Keratinocyte (primary cell): ENCODE results near the gene LATS1. TPM values are rescaled to one million over a fixed set of nuclear protein-coding genes. Genes with fewer than 3 reads are reported as not detected.

Source experiments
- DNase-seq: peaks from one replicate; pipeline ENCODE4 v3.0.0-alpha.2; 2011; ENCODE audit warnings: low read depth, missing footprints, low spot score
- FAIRE-seq: peaks from 2 replicates; lab custom pipeline; 2011; peaks lifted over from hg19 to GRCh38; lab: Jason Lieb, UNC
- H2AFZ ChIP-seq: 2 replicates; pipeline ENCODE4 v1.6.0; 2012; ENCODE audit warnings: low read length, control low read depth, inconsistent platforms; ENCODE audit not compliant: control insufficient read depth
- H3K27ac ChIP-seq: 2 replicates; pipeline ENCODE4 v1.5.1; 2011; ENCODE audit warnings: low read length; ENCODE audit not compliant: control insufficient read depth, insufficient read depth
- H3K27me3 ChIP-seq: 3 replicates; pipeline ENCODE4 v1.6.0; 2011; ENCODE audit warnings: low read length; ENCODE audit not compliant: control insufficient read depth, insufficient read depth; ENCODE audit errors: extremely low read depth
- H3K36me3 ChIP-seq, 2 experiments: 2 replicates in 1 of 2; 3 replicates in 1 of 2; pipeline ENCODE4 v1.5.1; 2011; ENCODE audit warnings: low read length in 2 of 2, mild to moderate bottlenecking in 1 of 2; ENCODE audit not compliant: control insufficient read depth in 2 of 2, insufficient read depth in 2 of 2; ENCODE audit errors: extremely low read depth in 1 of 2
- H3K4me1 ChIP-seq: 3 replicates; pipeline ENCODE4 v1.5.1; 2011; ENCODE audit warnings: low read length; ENCODE audit not compliant: control insufficient read depth, insufficient read depth; ENCODE audit errors: extremely low read depth
- H3K4me2 ChIP-seq: 3 replicates; pipeline ENCODE4 v1.6.0; 2011; ENCODE audit warnings: low read depth, low read length; ENCODE audit not compliant: control insufficient read depth, insufficient read depth; ENCODE audit errors: extremely low read depth
- H3K4me3 ChIP-seq, 3 experiments: fragments of 200-600 bp in 1 of 3; sonication (generic) in 1 of 3; 2 replicates in 2 of 3; 3 replicates in 1 of 3; pipeline ENCODE4 v1.5.1; 2011 to 2016; ENCODE audit warnings: low read length in 3 of 3, mild to moderate bottlenecking in 3 of 3, control low read depth in 2 of 3, inconsistent platforms in 1 of 3, low read depth in 1 of 3, mixed read lengths in 1 of 3, mixed run types in 1 of 3, moderate library complexity in 1 of 3; ENCODE audit not compliant: control insufficient read depth in 2 of 3, insufficient read depth in 2 of 3; ENCODE audit errors: extremely low read depth in 1 of 3
- H3K79me2 ChIP-seq: 2 replicates; pipeline ENCODE4 v1.6.0; 2012; ENCODE audit warnings: low read length; ENCODE audit not compliant: control insufficient read depth, insufficient read depth
- H3K9ac ChIP-seq: 3 replicates; pipeline ENCODE4 v1.6.0; 2011; ENCODE audit warnings: low read length; ENCODE audit not compliant: control insufficient read depth, insufficient read depth; ENCODE audit errors: extremely low read depth
- H3K9me1 ChIP-seq: 3 replicates; pipeline ENCODE4 v1.6.0; 2011; ENCODE audit warnings: low read length; ENCODE audit not compliant: control insufficient read depth, insufficient read depth; ENCODE audit errors: extremely low read depth
- H3K9me3 ChIP-seq: 2 replicates; pipeline ENCODE4 v1.5.1; 2012; ENCODE audit warnings: low read depth, low read length; ENCODE audit not compliant: control insufficient read depth
- H4K20me1 ChIP-seq: 3 replicates; pipeline ENCODE4 v1.6.0; 2011; ENCODE audit warnings: low read length; ENCODE audit not compliant: control insufficient read depth, insufficient read depth; ENCODE audit errors: extremely low read depth
- EZH2 ChIP-seq: IDR thresholded peaks from one replicate; pipeline ENCODE4 v1.6.1; 2012; ENCODE audit warnings: inconsistent platforms, mild to moderate bottlenecking, low read length, moderate library complexity
- dilution Hi-C: fragments of 300-500 bp; cut with MboI; formaldehyde crosslinking; loops from one replicate; pipeline ENCODE4 v1.7.0; 2020; ENCODE audit warnings: low sequenced_read_pairs; ENCODE audit not compliant: extremely low pct_ligation_motif_present
- polyA plus RNA-seq, 5 experiments: library from polyadenylated mRNA; depleted of rRNA in 3 of 5; stranded (reverse) in 3 of 5; stranded (forward) in 1 of 5; unstranded in 1 of 5; fragments of >200 nt; gene quantifications; 1 replicate in 1 of 5; 2 replicates in 3 of 5; 3 replicates in 1 of 5; pipeline versions ENCODE4 v1.2.1 to v1.2.3, GENCODE V29; 2011 to 2012; ENCODE audit warnings: missing spikeins in 2 of 5, low read depth in 1 of 5, low replicate concordance in 1 of 5
- small RNA-seq, 3 experiments: library from RNA; depleted of rRNA; stranded (forward); fragments of <200 nt; gene quantifications; one replicate each; pipeline ENCODE3, GENCODE V24; 2012; ENCODE audit warnings: low read depth in 3 of 3, low replicate concordance in 1 of 3; ENCODE audit not compliant: insufficient read length in 3 of 3
- TF ChIP-seq, protein P1 (sequence below), 3 experiments: IDR thresholded peaks in 1 of 3; conservative IDR thresholded peaks in 1 of 3; optimal IDR thresholded peaks in 1 of 3; 2 replicates in 2 of 3; 3 replicates in 1 of 3; pipeline versions ENCODE3 to v1.5.1; 2011; ENCODE audit warnings: low read length in 3 of 3, mild to moderate bottlenecking in 3 of 3, moderate library complexity in 2 of 3, control low read depth in 1 of 3, inconsistent platforms in 1 of 3; ENCODE audit not compliant: insufficient read depth in 2 of 3; ENCODE audit errors: extremely low read depth in 1 of 3

The LATS1 gene
- polyA plus RNA-seq, 1 donor (not counting 4 experiments of a cell fraction or from before 2014, with no cell fraction given) = 11.3 TPM

DNA sequence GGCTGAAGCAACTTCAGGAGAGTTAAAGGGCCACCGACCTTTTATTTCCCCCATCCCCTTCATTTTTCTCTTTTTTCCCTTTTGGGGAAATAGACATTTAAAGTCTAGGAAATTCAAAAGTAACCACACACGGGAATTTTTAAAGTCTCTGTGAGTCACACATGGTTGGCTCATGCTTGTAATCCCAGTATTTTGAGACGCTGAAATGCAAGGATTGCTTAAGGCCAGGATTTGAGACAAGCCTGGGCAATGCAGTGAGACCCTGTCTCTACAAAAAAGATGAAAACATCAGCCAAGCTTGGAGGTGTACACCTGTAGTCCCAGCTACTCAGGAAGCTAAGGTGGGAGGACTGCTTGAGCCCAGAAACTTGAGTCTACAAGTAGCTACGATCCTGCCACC, 103.6 kb downstream of the LATS1 start:
- TF ChIP-seq EZH2 = no peak
- TF ChIP-seq, protein P1, sequence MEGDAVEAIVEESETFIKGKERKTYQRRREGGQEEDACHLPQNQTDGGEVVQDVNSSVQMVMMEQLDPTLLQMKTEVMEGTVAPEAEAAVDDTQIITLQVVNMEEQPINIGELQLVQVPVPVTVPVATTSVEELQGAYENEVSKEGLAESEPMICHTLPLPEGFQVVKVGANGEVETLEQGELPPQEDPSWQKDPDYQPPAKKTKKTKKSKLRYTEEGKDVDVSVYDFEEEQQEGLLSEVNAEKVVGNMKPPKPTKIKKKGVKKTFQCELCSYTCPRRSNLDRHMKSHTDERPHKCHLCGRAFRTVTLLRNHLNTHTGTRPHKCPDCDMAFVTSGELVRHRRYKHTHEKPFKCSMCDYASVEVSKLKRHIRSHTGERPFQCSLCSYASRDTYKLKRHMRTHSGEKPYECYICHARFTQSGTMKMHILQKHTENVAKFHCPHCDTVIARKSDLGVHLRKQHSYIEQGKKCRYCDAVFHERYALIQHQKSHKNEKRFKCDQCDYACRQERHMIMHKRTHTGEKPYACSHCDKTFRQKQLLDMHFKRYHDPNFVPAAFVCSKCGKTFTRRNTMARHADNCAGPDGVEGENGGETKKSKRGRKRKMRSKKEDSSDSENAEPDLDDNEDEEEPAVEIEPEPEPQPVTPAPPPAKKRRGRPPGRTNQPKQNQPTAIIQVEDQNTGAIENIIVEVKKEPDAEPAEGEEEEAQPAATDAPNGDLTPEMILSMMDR (optimal IDR thresholded peaks at IDR 0.05 in 1 of 3, IDR thresholded peaks at IDR 0.05 in 1 of 3, conservative IDR thresholded peaks at IDR 0.05 in 1 of 3; ENCODE audit: extremely low read depth in 1 of 3, insufficient read depth in 2 of 3, low read length in 3 of 3) = no peak
- dilution Hi-C loops = no loop called here

DNA sequence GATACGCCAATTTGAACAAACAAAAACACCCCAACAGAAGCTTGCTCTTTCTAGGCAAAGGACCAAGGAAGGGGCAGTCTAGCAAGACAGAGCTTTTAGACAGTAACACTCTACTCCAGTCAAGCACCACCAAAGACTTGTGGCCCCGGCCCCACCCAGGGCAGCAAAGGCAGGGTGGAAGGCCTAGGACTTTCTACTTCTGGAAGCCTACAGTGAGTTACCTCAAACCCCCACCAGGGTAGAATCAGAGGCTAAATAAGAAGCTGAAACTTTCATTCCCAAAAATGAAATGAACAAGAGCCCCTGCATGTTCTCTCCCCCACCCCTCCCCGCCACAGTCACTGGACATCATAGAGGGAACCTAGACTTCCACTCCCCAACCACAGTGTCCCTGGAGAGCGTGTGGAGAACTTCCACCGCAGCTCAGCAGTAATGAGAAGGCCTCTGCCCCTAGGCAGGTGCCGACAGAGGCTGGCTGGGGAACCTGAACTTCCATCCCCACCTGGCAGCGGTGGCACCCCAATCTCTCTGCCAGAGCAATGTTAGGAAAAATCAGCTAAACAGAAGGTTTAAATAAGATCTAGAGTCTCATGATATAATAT, 109.4 kb downstream of the LATS1 start:
- FAIRE-seq (no peak), DNase-seq (no peak)
- no peak overlapping the region for H3K4me3 ChIP-seq
- H3K9me3 ChIP-seq = no peaks in the 10 kb centered on the region
- H2AFZ ChIP-seq = no peak overlapping the region
- H3K27ac ChIP-seq = no peak overlapping the region
- no peaks in the 10 kb centered on the region for H3K79me2 ChIP-seq
- H3K4me2 ChIP-seq = no peak overlapping the region
- H3K36me3 ChIP-seq = peaks cover 3 to 8% of the 10 kb centered on the region in 2 experiments
- no peaks in the 10 kb centered on the region for H3K9me1 ChIP-seq
- dilution Hi-C loops = no loop called here
- H3K9ac ChIP-seq = no peak overlapping the region
- no peaks in the 10 kb centered on the region for H3K4me1 ChIP-seq
- TF ChIP-seq, protein P1 (optimal IDR thresholded peaks at IDR 0.05 in 1 of 3, IDR thresholded peaks at IDR 0.05 in 1 of 3, conservative IDR thresholded peaks at IDR 0.05 in 1 of 3; ENCODE audit: extremely low read depth in 1 of 3, insufficient read depth in 2 of 3, low read length in 3 of 3) = no peak
- no peak for TF ChIP-seq EZH2
- H3K27me3 ChIP-seq = no peaks in the 10 kb centered on the region
- no peaks in the 10 kb centered on the region for H4K20me1 ChIP-seq

More for the DNA sequence above, 103.6 kb downstream of the LATS1 start:
- Histone ChIP-seq H3K27me3 (no peaks in the 10 kb centered on the region), H3K27ac (peak overlapping the region; percentile 40), H3K79me2 (peaks cover 4% of the 10 kb centered on the region), H3K4me3 (no peak overlapping the region), H3K9me3 (no peaks in the 10 kb centered on the region), H3K9ac (no peak overlapping the region), H2AFZ (no peak overlapping the region), H3K4me1 (peaks cover 12% of the 10 kb centered on the region), H3K36me3 (peaks cover 0 to 3% of the 10 kb centered on the region in 2 experiments), H3K9me1 (no peaks in the 10 kb centered on the region), H4K20me1 (no peaks in the 10 kb centered on the region), H3K4me2 (peak overlapping the region; percentile 35)
- FAIRE-seq = peak; percentile 67
- DNase-seq = peak; percentile 11

Small RNAs within 50 kb of the gene (small RNA-seq; reads per million reads assigned to genes)
- gene RF00019 = 0 reads per million in 3 experiments

Other genes starting within 250 kb of the LATS1 start
- 0.03 to 0.04 TPM in 2 of 3 replicates, not detected in the other for gene ZC3H12D, start 233.1 kb downstream of the LATS1 start, polyA plus RNA-seq
- gene PPIL4, start 172.1 kb downstream of the LATS1 start, polyA plus RNA-seq = 6.0 to 14.0 TPM (median 6.9 TPM) in 3 replicates
- 16.4 to 29.7 TPM (median 28.9 TPM) in 3 replicates for gene GINM1, start 151.7 kb downstream of the LATS1 start, polyA plus RNA-seq
- gene KATNA1, start 69.4 kb downstream of the LATS1 start, polyA plus RNA-seq = 23.0 to 36.8 TPM (median 24.1 TPM) in 3 replicates
- 24.0 to 33.8 TPM (median 30.2 TPM) in 3 replicates for gene NUP43, start 28.4 kb upstream of the LATS1 start, polyA plus RNA-seq
- gene PCMT1, start 31.6 kb upstream of the LATS1 start, polyA plus RNA-seq = 126 to 178 TPM (median 167 TPM) in 3 replicates
- 26.4 to 49.2 TPM (median 31.1 TPM) in 3 replicates for gene LRP11, start 146.3 kb upstream of the LATS1 start, polyA plus RNA-seq
- 8.4 to 24.9 TPM (median 14.0 TPM) in 3 replicates for gene RAET1E, start 180.0 kb upstream of the LATS1 start, polyA plus RNA-seq
- 12.1 to 38.8 TPM (median 16.4 TPM) in 3 replicates for gene RAET1G, start 205.0 kb upstream of the LATS1 start, polyA plus RNA-seq
- 11.8 to 15.7 TPM (median 14.0 TPM) in 3 replicates for gene ULBP2, start 223.9 kb upstream of the LATS1 start, polyA plus RNA-seq
- gene ULBP1, start 245.8 kb upstream of the LATS1 start, polyA plus RNA-seq = 1.7 to 2.4 TPM (median 2.2 TPM) in 3 replicates